Muscle layer of colon (tissue), 2 donors: Measurements from ENCODE around the gene TRAPPC10.

Source experiments
- H3K27ac ChIP-seq: one replicate; pipeline ENCODE4 v1.7.0; 2013; ENCODE audit warnings: low read depth, mild to moderate bottlenecking, low read length, moderate library complexity
- H3K27me3 ChIP-seq, 2 donors: one replicate each; pipeline ENCODE4 v1.7.0; 2013; ENCODE audit warnings: low read length in 2 of 2, mild to moderate bottlenecking in 2 of 2; ENCODE audit not compliant: insufficient read depth in 2 of 2, control insufficient read depth in 1 of 2
- H3K36me3 ChIP-seq: one replicate; pipeline ENCODE4 v1.7.0; 2013; ENCODE audit warnings: mild to moderate bottlenecking, low read length; ENCODE audit not compliant: insufficient read depth
- H3K4me1 ChIP-seq: one replicate; pipeline ENCODE4 v1.7.0; 2013; ENCODE audit warnings: mild to moderate bottlenecking, low read length; ENCODE audit not compliant: insufficient read depth
- H3K4me3 ChIP-seq, 2 donors: one replicate each; pipeline ENCODE4 v1.7.0; 2013; ENCODE audit warnings: low read length in 2 of 2, low read depth in 1 of 2, mild to moderate bottlenecking in 1 of 2, moderate library complexity in 1 of 2
- H3K9ac ChIP-seq: one replicate; pipeline ENCODE4 v1.7.0; 2013; ENCODE audit warnings: low read length
- H3K9me3 ChIP-seq: one replicate; pipeline ENCODE4 v1.7.0; 2013; ENCODE audit warnings: mild to moderate bottlenecking, low read length
- donor health status: abdominal sarcoma.
- donor health status: Adenocarcinoma of cecum.

Gene TRAPPC10

GRCh38 chr21:44049182-44049581 is 37.1 kb downstream of the TRAPPC10 start:
- Histone ChIP-seq H3K4me1 (peaks cover 34% of the 10 kb centered on the region), H3K9me3 (no peaks in the 10 kb centered on the region), H3K4me3 (no peak overlapping the region), H3K36me3 (no peaks in the 10 kb centered on the region), H3K27ac (no peak overlapping the region), H3K27me3 (no peaks in the 10 kb centered on the region), H3K9ac (no peak overlapping the region)

GRCh38 chr21:44049606-44050005 is 37.5 kb downstream of the TRAPPC10 start:
- peaks cover 34% of the 10 kb centered on the region for H3K4me1 ChIP-seq
- H3K9me3 ChIP-seq = no peaks in the 10 kb centered on the region
- H3K27me3 ChIP-seq = no peaks in the 10 kb centered on the region
- H3K27ac ChIP-seq = no peak overlapping the region
- H3K36me3 ChIP-seq = no peaks in the 10 kb centered on the region
- H3K9ac ChIP-seq = no peak overlapping the region
- no peak overlapping the region for H3K4me3 ChIP-seq

GRCh38 chr21:44050276-44050675 is 38.2 kb downstream of the TRAPPC10 start:
- Histone ChIP-seq H3K4me1 (peaks cover 34% of the 10 kb centered on the region), H3K36me3 (no peaks in the 10 kb centered on the region)

GRCh38 chr21:44051462-44051941 is 39.4 kb downstream of the TRAPPC10 start:
- Histone ChIP-seq H3K36me3 (peaks cover 9% of the 10 kb centered on the region), H3K4me3 (peak overlapping the region; percentile 1 to 19), H3K9me3 (no peaks in the 10 kb centered on the region), H3K9ac (peak overlapping the region; percentile 13), H3K27ac (peak overlapping the region; percentile 92), H3K4me1 (peaks cover 34% of the 10 kb centered on the region), H3K27me3 (no peaks in the 10 kb centered on the region)

More at GRCh38 chr21:44050276-44050675, 38.2 kb downstream of the TRAPPC10 start:
- Histone ChIP-seq H3K4me3 (no peak overlapping the region), H3K27ac (no peak overlapping the region), H3K9me3 (no peaks in the 10 kb centered on the region), H3K27me3 (no peaks in the 10 kb centered on the region), H3K9ac (no peak overlapping the region)

- H3K4me1 ChIP-seq = peaks cover 34% of the 10 kb centered on the region
- H3K4me3 ChIP-seq = peak overlapping the region in 1 of 2 donors; percentile 19
- H3K9me3 ChIP-seq = no peaks in the 10 kb centered on the region
- peaks cover 9% of the 10 kb centered on the region for H3K36me3 ChIP-seq
- peak overlapping the region; percentile 13 for H3K9ac ChIP-seq
- H3K27me3 ChIP-seq = no peaks in the 10 kb centered on the region
- peak overlapping the region; percentile 92 for H3K27ac ChIP-seq
Observed at GRCh38 chr21:44052071-44052829, 40.1 kb downstream of the TRAPPC10 start.

GRCh38 chr21:44052830-44053226 is 40.7 kb downstream of the TRAPPC10 start:
- Histone ChIP-seq H3K27me3 (no peaks in the 10 kb centered on the region), H3K9me3 (no peaks in the 10 kb centered on the region), H3K36me3 (peaks cover 9% of the 10 kb centered on the region), H3K27ac (peak overlapping the region; percentile 92), H3K4me1 (peaks cover 34% of the 10 kb centered on the region), H3K4me3 (no peak overlapping the region), H3K9ac (peak overlapping the region; percentile 5)

- Histone ChIP-seq H3K9ac (no peak overlapping the region), H3K9me3 (no peaks in the 10 kb centered on the region), H3K27ac (no peak overlapping the region), H3K4me3 (no peak overlapping the region), H3K36me3 (peaks cover 9% of the 10 kb centered on the region), H3K4me1 (peaks cover 34% of the 10 kb centered on the region), H3K27me3 (no peaks in the 10 kb centered on the region)
Observed at GRCh38 chr21:44053567-44053966, 41.5 kb downstream of the TRAPPC10 start.

- H3K27ac ChIP-seq = no peak overlapping the region
- H3K9ac ChIP-seq = no peak overlapping the region
- peaks cover 9% of the 10 kb centered on the region for H3K36me3 ChIP-seq
- H3K27me3 ChIP-seq = no peaks in the 10 kb centered on the region
- peaks cover 33% of the 10 kb centered on the region for H3K4me1 ChIP-seq
- H3K4me3 ChIP-seq = no peak overlapping the region
- no peaks in the 10 kb centered on the region for H3K9me3 ChIP-seq
Observed at GRCh38 chr21:44054710-44055109, 42.6 kb downstream of the TRAPPC10 start.

- H3K4me1 ChIP-seq = peaks cover 10% of the 10 kb centered on the region
- H3K9me3 ChIP-seq = no peaks in the 10 kb centered on the region
- no peaks in the 10 kb centered on the region for H3K27me3 ChIP-seq
- peaks cover 9% of the 10 kb centered on the region for H3K36me3 ChIP-seq
- no peak overlapping the region for H3K4me3 ChIP-seq
- H3K9ac ChIP-seq = no peak overlapping the region
- H3K27ac ChIP-seq = no peak overlapping the region
Observed at GRCh38 chr21:44057055-44057454, 44.9 kb downstream of the TRAPPC10 start.

- H3K27me3 ChIP-seq = no peaks in the 10 kb centered on the region
- H3K27ac ChIP-seq = no peak overlapping the region
- no peak overlapping the region for H3K4me3 ChIP-seq
- H3K36me3 ChIP-seq = peaks cover 12% of the 10 kb centered on the region
- H3K4me1 ChIP-seq = no peaks in the 10 kb centered on the region
- H3K9ac ChIP-seq = no peak overlapping the region
- H3K9me3 ChIP-seq = no peaks in the 10 kb centered on the region
Observed at GRCh38 chr21:44057960-44058651, 46.0 kb downstream of the TRAPPC10 start.

GRCh38 chr21:44058652-44058964 is 46.5 kb downstream of the TRAPPC10 start:
- no peak overlapping the region for H3K9ac ChIP-seq
- H3K27me3 ChIP-seq = no peaks in the 10 kb centered on the region
- no peak overlapping the region for H3K27ac ChIP-seq
- no peaks in the 10 kb centered on the region for H3K9me3 ChIP-seq
- no peaks in the 10 kb centered on the region for H3K4me1 ChIP-seq
- H3K36me3 ChIP-seq = peaks cover 16% of the 10 kb centered on the region
- H3K4me3 ChIP-seq = no peak overlapping the region
